CD14-positive monocyte (primary cell): ENCODE results near the gene C5AR2. TPM values are rescaled to one million over a fixed set of nuclear protein-coding genes. Genes with fewer than 3 reads are reported as not detected.

Experiments used
- DNase-seq, 3 donors: peaks; one replicate each; pipeline ENCODE4 v3.0.0-alpha.2; 2011 to 2022
- H2AFZ ChIP-seq: 2 replicates; pipeline ENCODE4 v1.6.0; 2012; ENCODE audit warnings: mild to moderate bottlenecking, low read depth, low read length, inconsistent platforms; ENCODE audit not compliant: insufficient read depth, poor library complexity, severe bottlenecking
- H3K27ac ChIP-seq, 2 donors: 1 replicate in 1 of 2; 2 replicates in 1 of 2; pipeline ENCODE4 v1.5.1; 2012 to 2013; ENCODE audit warnings: low read length in 2 of 2, control low read depth in 1 of 2, inconsistent platforms in 1 of 2, low read depth in 1 of 2, mild to moderate bottlenecking in 1 of 2
- H3K27me3 ChIP-seq, 2 donors: one replicate each; pipeline versions ENCODE4 v1.6.0 to v1.6.1; 2011 to 2013; ENCODE audit warnings: low read length in 2 of 2; ENCODE audit not compliant: control insufficient read depth in 2 of 2, insufficient read depth in 2 of 2
- H3K36me3 ChIP-seq, 2 donors: replicated peaks in 1 of 2; 1 replicate in 1 of 2; 2 replicates in 1 of 2; pipeline versions ENCODE4 v1.5.1 to v1.6.1; 2012 to 2013; ENCODE audit warnings: low read length in 2 of 2, control low read depth in 1 of 2, inconsistent platforms in 1 of 2, mild to moderate bottlenecking in 1 of 2; ENCODE audit not compliant: insufficient read depth in 2 of 2, control insufficient read depth in 1 of 2
- H3K4me1 ChIP-seq, 2 donors: 1 replicate in 1 of 2; 2 replicates in 1 of 2; pipeline versions ENCODE4 v1.5.1 to v1.6.1; 2012 to 2013; ENCODE audit warnings: low read length in 2 of 2, control low read depth in 1 of 2, inconsistent platforms in 1 of 2, mild to moderate bottlenecking in 1 of 2, moderate library complexity in 1 of 2; ENCODE audit not compliant: insufficient read depth in 2 of 2, control insufficient read depth in 1 of 2
- H3K4me2 ChIP-seq: replicated peaks from 2 replicates; pipeline ENCODE3; 2012; ENCODE audit warnings: low read length, moderate library complexity, mild to moderate bottlenecking; ENCODE audit not compliant: poor library complexity, severe bottlenecking; ENCODE audit errors: extremely low read depth
- H3K4me3 ChIP-seq, 3 experiments: fragments of 200-600 bp in 1 of 3; sonication (generic) in 1 of 3; replicated peaks in 1 of 3; 1 replicate in 2 of 3; 2 replicates in 1 of 3; pipeline ENCODE4 v1.5.1; 2011 to 2013; ENCODE audit warnings: low read length in 3 of 3, mild to moderate bottlenecking in 3 of 3, control low read depth in 2 of 3, low read depth in 2 of 3, inconsistent platforms in 1 of 3, moderate library complexity in 1 of 3
- H3K79me2 ChIP-seq: 2 replicates; pipeline ENCODE4 v1.6.0; 2012; ENCODE audit warnings: mild to moderate bottlenecking, control low read depth, inconsistent platforms, low read length, moderate library complexity; ENCODE audit not compliant: insufficient read depth
- H3K9ac ChIP-seq: 2 replicates; pipeline ENCODE4 v1.6.0; 2017; ENCODE audit warnings: low read length, mild to moderate bottlenecking; ENCODE audit not compliant: insufficient read depth, poor library complexity, severe bottlenecking
- H3K9me3 ChIP-seq, 2 donors: replicated peaks in 1 of 2; 1 replicate in 1 of 2; 2 replicates in 1 of 2; pipeline versions ENCODE4 v1.5.1 to v1.6.1; 2012 to 2013; ENCODE audit warnings: low read length in 2 of 2, control low read depth in 1 of 2; ENCODE audit not compliant: control insufficient read depth in 1 of 2, insufficient read depth in 1 of 2
- H4K20me1 ChIP-seq: 2 replicates; pipeline ENCODE4 v1.6.0; 2012; ENCODE audit warnings: mild to moderate bottlenecking, low read length, control low read depth, moderate library complexity; ENCODE audit not compliant: insufficient read depth
- H3K27ac Mint-ChIP-seq, 7 donors: one replicate each; pipeline ENCODE4 v1.8.0; 2020; ENCODE audit warnings: mild to moderate bottlenecking in 7 of 7, mixed read lengths in 7 of 7, moderate library complexity in 6 of 7, inconsistent platforms in 2 of 7
- H3K27me3 Mint-ChIP-seq, 3 donors: one replicate each; pipeline ENCODE4 v1.8.0; 2021 to 2022; ENCODE audit warnings: low read depth in 3 of 3, mild to moderate bottlenecking in 3 of 3, mixed read lengths in 3 of 3, moderate library complexity in 3 of 3, inconsistent platforms in 1 of 3
- H3K36me3 Mint-ChIP-seq, 2 donors: one replicate each; pipeline ENCODE4 v1.8.0; 2020; ENCODE audit warnings: mixed read lengths in 2 of 2, inconsistent platforms in 1 of 2, mild to moderate bottlenecking in 1 of 2
- H3K4me1 Mint-ChIP-seq: one replicate; pipeline ENCODE4 v1.8.0; 2020; ENCODE audit warnings: mild to moderate bottlenecking, mixed read lengths
- H3K4me3 Mint-ChIP-seq, 2 donors: one replicate each; pipeline ENCODE4 v1.8.0; 2020; ENCODE audit warnings: mild to moderate bottlenecking in 2 of 2, mixed read lengths in 2 of 2, moderate library complexity in 1 of 2
- H3K9me3 Mint-ChIP-seq, 7 donors: one replicate each; pipeline ENCODE4 v1.8.0; 2020 to 2022; ENCODE audit warnings: mixed read lengths in 7 of 7, mild to moderate bottlenecking in 6 of 7, moderate library complexity in 6 of 7, inconsistent platforms in 2 of 7
- WGBS: methylation state at CpG from one replicate; pipeline ENCODE4 v1.1.5; 2013; ENCODE audit warnings: missing lambda C conversion rate; ENCODE audit not compliant: insufficient coverage; 5-methylcytosine and 5-hydroxymethylcytosine counted together
- intact Hi-C, 2 donors: fragments of 100-400 bp; cut with micrococcal nuclease; formaldehyde crosslinking; loops; one replicate each; pipeline versions ENCODE4 v1.15.0 to v1.15.1; 2023
- polyA minus RNA-seq: library from RNA; depleted of rRNA, polyadenylated mRNA; stranded (reverse); fragments of >200 nt; gene quantifications from 2 replicates; pipeline ENCODE4 v1.2.3, GENCODE V29; 2012
- polyA plus RNA-seq, 3 donors: library from polyadenylated mRNA; depleted of rRNA in 1 of 3; unstranded in 2 of 3; stranded (reverse) in 1 of 3; fragments of 300-500 nt in 2 of 3; fragments of >200 nt in 1 of 3; fragmentation: Illumina TruSeq in 2 of 3; gene quantifications; 1 replicate in 2 of 3; 2 replicates in 1 of 3; pipeline ENCODE4 v1.2.3, GENCODE V29; 2012 to 2021
- total RNA-seq, 12 experiments: library from RNA in 1 of 12; stranded (reverse) in 1 of 12; fragments of 120-200 nt in 1 of 12; gene quantifications; one replicate each; pipeline ENCODE4 v1.2.4 and lab custom pipeline; 2013 to 2026; ENCODE audit warnings: mixed read lengths in 6 of 12, inconsistent platforms in 1 of 12
- TF ChIP-seq, protein P1 (sequence below): fragments of 200-600 bp; IDR thresholded peaks from one replicate; pipeline ENCODE4 v1.8.0; 2022; ENCODE audit warnings: antibody characterized with exemption, mild to moderate bottlenecking

The C5AR2 gene
- 27.8 TPM for total RNA-seq (2013)
- 10 to 100 TPM in 1 of 3 donors, 1 to 10 TPM in 2; 2.4 to 46.9 (median 4.3) TPM for polyA plus RNA-seq
- polyA minus RNA-seq = 35.3 and 38.6 TPM in 2 replicates
- total RNA-seq (lab: John Stamatoyannopoulos, UW) = 1.3 to 43.1 (median 28.4) reads per million in 11 experiments

DNA sequence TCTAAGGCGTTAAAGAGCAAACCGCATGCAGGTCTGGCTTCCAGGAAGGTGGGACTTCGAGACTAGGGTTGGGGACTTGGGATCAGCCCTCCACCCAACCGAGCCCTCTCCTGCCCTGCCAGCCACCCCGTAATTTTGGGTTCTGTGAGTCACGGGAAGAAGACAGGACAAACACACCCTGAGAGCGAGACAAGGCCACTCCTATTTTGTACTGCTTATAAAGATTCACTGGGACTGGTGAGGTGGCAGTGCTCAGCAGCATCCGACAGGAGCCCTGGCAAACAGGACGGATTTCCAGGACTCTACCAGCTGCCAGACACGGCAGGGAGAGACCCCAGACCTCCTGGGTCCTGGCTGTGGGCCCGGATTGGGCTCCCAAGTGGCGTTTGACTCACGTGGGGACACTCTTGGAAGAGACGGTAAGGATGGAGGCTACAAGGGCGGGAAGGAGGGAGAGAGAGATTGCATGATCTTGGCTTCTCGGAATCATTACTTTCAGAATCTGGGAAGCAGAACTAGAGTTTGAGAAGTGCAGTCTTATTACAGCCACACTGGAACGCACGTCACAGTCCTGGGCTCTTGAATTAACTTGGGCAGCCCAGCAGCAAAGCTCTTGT is at the start of gene C5AR2:
Gene C5AR2, plus strand, starts transcription at position 245 of the 617 bp plus-strand sequence. CDS start 8,625 bp downstream, outside the sequence.
- Histone ChIP-seq H3K4me3 (peak within 1 kb of the TSS in 1 of 3 experiments; percentile 60), H3K27me3 (no peaks in the 10 kb centered on the region), H2AFZ (no peak within 1 kb of the TSS), H3K27ac (peak within 1 kb of the TSS; percentile 97 to 98), H3K36me3 (no peaks in the 10 kb centered on the region), H4K20me1 (no peaks in the 10 kb centered on the region), H3K9ac (peak within 1 kb of the TSS; percentile 75), H3K4me2 (peak within 1 kb of the TSS; percentile 69), H3K4me1 (peaks cover 61 to 76% of the 10 kb centered on the region in 2 donors), H3K9me3 (no peaks in the 10 kb centered on the region), H3K79me2 (peaks cover under 1% of the 10 kb centered on the region)
- TF ChIP-seq, protein P1, sequence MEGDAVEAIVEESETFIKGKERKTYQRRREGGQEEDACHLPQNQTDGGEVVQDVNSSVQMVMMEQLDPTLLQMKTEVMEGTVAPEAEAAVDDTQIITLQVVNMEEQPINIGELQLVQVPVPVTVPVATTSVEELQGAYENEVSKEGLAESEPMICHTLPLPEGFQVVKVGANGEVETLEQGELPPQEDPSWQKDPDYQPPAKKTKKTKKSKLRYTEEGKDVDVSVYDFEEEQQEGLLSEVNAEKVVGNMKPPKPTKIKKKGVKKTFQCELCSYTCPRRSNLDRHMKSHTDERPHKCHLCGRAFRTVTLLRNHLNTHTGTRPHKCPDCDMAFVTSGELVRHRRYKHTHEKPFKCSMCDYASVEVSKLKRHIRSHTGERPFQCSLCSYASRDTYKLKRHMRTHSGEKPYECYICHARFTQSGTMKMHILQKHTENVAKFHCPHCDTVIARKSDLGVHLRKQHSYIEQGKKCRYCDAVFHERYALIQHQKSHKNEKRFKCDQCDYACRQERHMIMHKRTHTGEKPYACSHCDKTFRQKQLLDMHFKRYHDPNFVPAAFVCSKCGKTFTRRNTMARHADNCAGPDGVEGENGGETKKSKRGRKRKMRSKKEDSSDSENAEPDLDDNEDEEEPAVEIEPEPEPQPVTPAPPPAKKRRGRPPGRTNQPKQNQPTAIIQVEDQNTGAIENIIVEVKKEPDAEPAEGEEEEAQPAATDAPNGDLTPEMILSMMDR = no peak
- Mint-ChIP-seq H3K27me3 (peaks cover 2 to 8% (median 4%) of the 10 kb centered on the region in 3 donors), H3K27ac (peak within 1 kb of the TSS; percentile 94 to 99 (median 96)), H3K4me1 (peaks cover 65% of the 10 kb centered on the region), H3K9me3 (no peaks in the 10 kb centered on the region), H3K36me3 (peaks cover 4 to 11% of the 10 kb centered on the region in 2 donors), H3K4me3 (peak within 1 kb of the TSS; percentile 55 to 77)
- WGBS = 87% methylated on average over 9 of the region's 18 CpGs
- no peak for DNase-seq
- intact Hi-C loops = loop anchor here in 1 of 2 donors (5.0 kb wide), 1 partner anchor 35 kb away; no protein-coding TSS in a partner anchor

DNA sequence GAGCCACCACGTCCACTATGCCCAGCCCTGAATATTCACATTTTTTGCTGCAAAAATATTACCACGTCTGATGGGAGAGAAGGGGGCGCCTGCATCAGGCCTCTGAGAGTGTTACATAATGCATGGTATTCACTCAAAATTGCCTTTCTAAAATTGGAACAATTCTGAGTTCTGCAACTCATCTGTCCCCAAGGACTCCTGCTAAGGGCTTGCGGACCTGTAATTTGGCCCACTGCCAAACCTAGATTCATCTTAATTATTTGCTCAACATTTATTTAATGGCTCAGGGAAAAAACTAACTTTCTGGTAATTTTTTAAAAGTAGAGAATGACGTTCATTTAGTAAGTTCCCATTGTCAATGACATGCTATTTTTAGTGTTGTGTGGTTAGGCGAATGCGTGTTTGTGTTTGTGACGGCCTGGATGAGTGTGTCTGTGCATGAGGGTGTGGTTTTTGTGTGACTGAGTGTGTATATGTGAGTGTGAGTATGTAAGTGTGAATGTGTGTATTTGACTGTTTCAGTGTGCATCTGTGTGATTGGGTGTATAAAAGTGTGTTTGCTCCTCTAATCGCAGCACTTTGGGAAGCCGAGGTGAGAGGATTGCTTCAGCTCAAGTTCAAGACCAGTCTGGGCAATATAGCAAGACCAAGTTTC is 48.4 kb upstream of the C5AR2 start:
- Mint-ChIP-seq H3K27me3 (peaks cover 0 to 2% (median 1%) of the 10 kb centered on the region in 3 donors), H3K4me1 (peaks cover 8% of the 10 kb centered on the region), H3K9me3 (peaks cover 0 to under 1% (median 0%) of the 10 kb centered on the region in 7 donors), H3K36me3 (peaks cover 0 to 3% of the 10 kb centered on the region in 2 donors), H3K27ac (peak overlapping the region in 1 of 7 donors; percentile 52), H3K4me3 (no peak overlapping the region)
- no peak overlapping the region for H3K4me3 ChIP-seq
- H3K79me2 ChIP-seq = no peaks in the 10 kb centered on the region
- TF ChIP-seq, protein P1 = no peak
- H3K4me1 ChIP-seq = no peaks in the 10 kb centered on the region
- H3K9me3 ChIP-seq = no peaks in the 10 kb centered on the region
- no peak overlapping the region for H3K4me2 ChIP-seq
- intact Hi-C loops = loop anchor here (1.0 to 10.0 kb wide), 4 partner anchors 108 to 414 kb away; no protein-coding TSS in a partner anchor
- no peaks in the 10 kb centered on the region for H4K20me1 ChIP-seq
- H3K27me3 ChIP-seq = no peaks in the 10 kb centered on the region
- no peaks in the 10 kb centered on the region for H3K36me3 ChIP-seq
- 50% methylated on average over 7 of the region's 10 CpGs for WGBS
- DNase-seq = no peak
- H2AFZ ChIP-seq = no peak overlapping the region
- H3K27ac ChIP-seq = no peak overlapping the region
- no peak overlapping the region for H3K9ac ChIP-seq
